Adipocyte (in vitro differentiated cells): ENCODE data around the gene RASGEF1C.

Experiments used
- DNase-seq: peaks from one replicate; pipeline ENCODE4 v3.0.0-alpha.2; 2015; ENCODE audit warnings: low read depth
- H3K27me3 ChIP-seq: replicated peaks from 2 replicates; pipeline ENCODE4 v1.7.0; 2013; ENCODE audit warnings: mild to moderate bottlenecking, low read length, moderate library complexity; ENCODE audit not compliant: control insufficient read depth, insufficient read depth
- H3K36me3 ChIP-seq: 2 replicates; pipeline ENCODE4 v1.7.0; 2013; ENCODE audit warnings: low read length, mild to moderate bottlenecking, moderate library complexity; ENCODE audit not compliant: control insufficient read depth, insufficient read depth, severe bottlenecking
- H3K4me1 ChIP-seq: 2 replicates; pipeline ENCODE4 v1.7.0; 2013; ENCODE audit warnings: mild to moderate bottlenecking, low read length, moderate library complexity; ENCODE audit not compliant: control insufficient read depth, insufficient read depth
- H3K4me3 ChIP-seq: 2 replicates; pipeline ENCODE4 v1.7.0; 2013; ENCODE audit warnings: mild to moderate bottlenecking, low read length, moderate library complexity
- H3K9ac ChIP-seq: 2 replicates; pipeline ENCODE4 v1.7.0; 2013; ENCODE audit warnings: mild to moderate bottlenecking, low read length, moderate library complexity
- H3K9me3 ChIP-seq: 2 replicates; pipeline ENCODE4 v1.7.0; 2013; ENCODE audit warnings: mild to moderate bottlenecking, low read length, moderate library complexity; ENCODE audit not compliant: control insufficient read depth

RASGEF1C gene

GRCh38 chr5:180080486-180081280 is 128.3 kb downstream of the RASGEF1C start:
- no peaks in the 10 kb centered on the region for H3K4me1 ChIP-seq
- H3K4me3 ChIP-seq, result no peak overlapping the region
- DNase-seq, result no peak
- H3K9me3 ChIP-seq, result no peaks in the 10 kb centered on the region
- no peak overlapping the region for H3K9ac ChIP-seq
- peaks cover 47% of the 10 kb centered on the region for H3K27me3 ChIP-seq
- no peaks in the 10 kb centered on the region for H3K36me3 ChIP-seq

- no peak overlapping the region for H3K4me3 ChIP-seq
- peaks cover 47% of the 10 kb centered on the region for H3K27me3 ChIP-seq
- no peaks in the 10 kb centered on the region for H3K9me3 ChIP-seq
- DNase-seq, result no peak
- H3K36me3 ChIP-seq, result no peaks in the 10 kb centered on the region
- no peaks in the 10 kb centered on the region for H3K4me1 ChIP-seq
- no peak overlapping the region for H3K9ac ChIP-seq
Observed at GRCh38 chr5:180079702-180080466, 129.1 kb downstream of the RASGEF1C start.

- no peaks in the 10 kb centered on the region for H3K36me3 ChIP-seq
- no peaks in the 10 kb centered on the region for H3K4me1 ChIP-seq
- H3K4me3 ChIP-seq, result no peak overlapping the region
- no peak for DNase-seq
- H3K9ac ChIP-seq, result no peak overlapping the region
- no peaks in the 10 kb centered on the region for H3K9me3 ChIP-seq
- peaks cover 37% of the 10 kb centered on the region for H3K27me3 ChIP-seq
Observed at GRCh38 chr5:180078348-180078747, 130.7 kb downstream of the RASGEF1C start.

- no peak for DNase-seq
- Histone ChIP-seq H3K4me1 (no peaks in the 10 kb centered on the region), H3K9me3 (no peaks in the 10 kb centered on the region), H3K36me3 (no peaks in the 10 kb centered on the region), H3K4me3 (no peak overlapping the region), H3K9ac (no peak overlapping the region), H3K27me3 (peaks cover 37% of the 10 kb centered on the region)
Observed at GRCh38 chr5:180077594-180078284, 131.3 kb downstream of the RASGEF1C start.

GRCh38 chr5:180075703-180076102 is 133.3 kb downstream of the RASGEF1C start:
- Histone ChIP-seq H3K4me1 (peaks cover 1% of the 10 kb centered on the region), H3K9ac (no peak overlapping the region), H3K4me3 (no peak overlapping the region), H3K27me3 (peaks cover 24% of the 10 kb centered on the region), H3K9me3 (peaks cover 5% of the 10 kb centered on the region), H3K36me3 (no peaks in the 10 kb centered on the region)
- DNase-seq, result no peak

GRCh38 chr5:180074462-180074861 is 134.5 kb downstream of the RASGEF1C start:
- Histone ChIP-seq H3K36me3 (no peaks in the 10 kb centered on the region), H3K4me1 (peaks cover 13% of the 10 kb centered on the region), H3K27me3 (peaks cover 13% of the 10 kb centered on the region), H3K4me3 (no peak overlapping the region), H3K9me3 (peaks cover 5% of the 10 kb centered on the region), H3K9ac (no peak overlapping the region)
- DNase-seq, result no peak

- no peaks in the 10 kb centered on the region for H3K36me3 ChIP-seq
- no peaks in the 10 kb centered on the region for H3K27me3 ChIP-seq
- no peak overlapping the region for H3K9ac ChIP-seq
- peak overlapping the region; percentile 86 for H3K4me3 ChIP-seq
- peaks cover 13% of the 10 kb centered on the region for H3K4me1 ChIP-seq
- no peak for DNase-seq
- peaks cover 5% of the 10 kb centered on the region for H3K9me3 ChIP-seq
Observed at GRCh38 chr5:180072556-180072955, 136.5 kb downstream of the RASGEF1C start.

GRCh38 chr5:180072256-180072548 is 136.8 kb downstream of the RASGEF1C start:
- Histone ChIP-seq H3K27me3 (no peaks in the 10 kb centered on the region), H3K9ac (peak overlapping the region; percentile 91), H3K4me1 (peaks cover 13% of the 10 kb centered on the region), H3K9me3 (peaks cover 5% of the 10 kb centered on the region), H3K4me3 (peak overlapping the region; percentile 86), H3K36me3 (no peaks in the 10 kb centered on the region)
- no peak for DNase-seq

GRCh38 chr5:180071531-180072255 is 137.3 kb downstream of the RASGEF1C start, which contains the start of gene RNF130:
TSS of gene RNF130 (minus strand) at chr5:180071759. CDS start at chr5:180071702, 57 bp downstream.
- Histone ChIP-seq H3K4me1 (peaks cover 13% of the 10 kb centered on the region), H3K27me3 (no peaks in the 10 kb centered on the region), H3K36me3 (no peaks in the 10 kb centered on the region), H3K9ac (peak within 1 kb of the TSS; percentile 91), H3K4me3 (peak within 1 kb of the TSS; percentile 86), H3K9me3 (peaks cover 5% of the 10 kb centered on the region)
- peak; percentile 98 for DNase-seq

GRCh38 chr5:180070756-180071530 is 138.1 kb downstream of the RASGEF1C start:
- Histone ChIP-seq H3K27me3 (no peaks in the 10 kb centered on the region), H3K4me3 (peak overlapping the region; percentile 86), H3K9ac (peak overlapping the region; percentile 91), H3K36me3 (no peaks in the 10 kb centered on the region), H3K4me1 (peaks cover 13% of the 10 kb centered on the region), H3K9me3 (peaks cover 5% of the 10 kb centered on the region)
- DNase-seq, result peak; percentile 73
